K562 (cell line): Measurements from ENCODE around the gene DEF6. TPM values are rescaled to one million over a fixed set of nuclear protein-coding genes. Genes with fewer than 3 reads are reported as not detected.
A peak's percentile ranks its signal among the peaks of the same experiment; 100 is the strongest.

Experiments used
- ATF1 ChIP-seq, 2 experiments: fragments of 450-650 bp in 1 of 2; IDR thresholded peaks; 2 replicates each; pipeline ENCODE4 v1.6.1; 2016; ENCODE audit warnings: missing compliant biosample characterization in 1 of 2, missing genetic modification characterization in 1 of 2
- CEBPB ChIP-seq: fragments of 450-650 bp; IDR thresholded peaks from 2 replicates; pipeline ENCODE4 v1.6.1; 2016; ENCODE audit warnings: missing genetic modification characterization, missing compliant biosample characterization
- EGR1 ChIP-seq: fragments of 450-650 bp; conservative IDR thresholded peaks from 2 replicates; pipeline ENCODE4 v1.6.1; 2017; ENCODE audit warnings: mild to moderate bottlenecking
- FOS ChIP-seq: IDR thresholded peaks from 3 replicates; pipeline ENCODE4 v1.6.1; 2011; ENCODE audit not compliant: insufficient read length; ENCODE audit errors: extremely low read depth
- FOXK2 ChIP-seq, 2 experiments: fragments of 450-650 bp; IDR thresholded peaks in 1 of 2; conservative IDR thresholded peaks in 1 of 2; 2 replicates each; pipeline ENCODE4 v1.6.1; 2016; ENCODE audit warnings: low read depth in 2 of 2, mild to moderate bottlenecking in 1 of 2
- GABPB1 ChIP-seq: sonication (generic); formaldehyde crosslinking; IDR thresholded peaks from 2 replicates; pipeline ENCODE4 v1.8.0; 2022; ENCODE audit warnings: mild to moderate bottlenecking, missing genetic modification reagents
- HDAC2 ChIP-seq: fragments of 450-650 bp; IDR thresholded peaks from 2 replicates; pipeline ENCODE4 v1.6.1; 2016; ENCODE audit warnings: mild to moderate bottlenecking
- KAT8 ChIP-seq: fragments of 450-650 bp; IDR thresholded peaks from 2 replicates; pipeline ENCODE4 v1.6.1; 2016; ENCODE audit warnings: low read depth, mild to moderate bottlenecking
- MTA1 ChIP-seq: fragments of 450-650 bp; IDR thresholded peaks from 2 replicates; pipeline ENCODE4 v1.6.1; 2017; ENCODE audit warnings: borderline replicate concordance
- NEUROD1 ChIP-seq: fragments of 150-350 bp; IDR thresholded peaks from 2 replicates; pipeline ENCODE4 v1.6.1; 2014; ENCODE audit warnings: borderline replicate concordance, low read length, low read depth; ENCODE audit not compliant: partially characterized antibody
- NR3C1 ChIP-seq: sonication (generic); formaldehyde crosslinking; IDR thresholded peaks from 2 replicates; pipeline ENCODE4 v1.8.1; 2022; ENCODE audit warnings: missing genetic modification reagents
- PHF8 ChIP-seq: fragments of 200-600 bp; sonication (generic); IDR thresholded peaks from 2 replicates; pipeline ENCODE4 v1.6.1; 2012; ENCODE audit warnings: mixed run types, mild to moderate bottlenecking, inconsistent platforms, low read length, moderate library complexity, borderline replicate concordance
- POLR2AphosphoS5 ChIP-seq: IDR thresholded peaks from 2 replicates; pipeline ENCODE4 v1.6.1; 2011; ENCODE audit warnings: mild to moderate bottlenecking, low read depth, low read length, moderate library complexity; ENCODE audit not compliant: control insufficient read depth, insufficient read depth
- RUNX1 ChIP-seq: sonication (generic); IDR thresholded peaks from 2 replicates; pipeline ENCODE4 v1.6.1; 2016; ENCODE audit warnings: antibody characterized with exemption, low read depth
- SIRT6 ChIP-seq: IDR thresholded peaks from one replicate; pipeline ENCODE4 v1.6.1; 2012; ENCODE audit warnings: low read depth, mild to moderate bottlenecking, control low read depth, inconsistent platforms, low read length, moderate library complexity
- SMARCA4 ChIP-seq: fragments of 450-650 bp; IDR thresholded peaks from 2 replicates; pipeline ENCODE4 v1.6.1; 2016
- SREBF1 ChIP-seq: fragments of 150-350 bp; IDR thresholded peaks from 2 replicates; pipeline ENCODE4 v1.6.1; 2014; ENCODE audit warnings: antibody characterized with exemption, low read depth, low read length, borderline replicate concordance
- SREBF2 ChIP-seq: sonication (generic); formaldehyde crosslinking; IDR thresholded peaks from 2 replicates; pipeline ENCODE4 v1.4.0; 2020; ENCODE audit warnings: mild to moderate bottlenecking, missing genetic modification reagents
- TBL1XR1 ChIP-seq, 2 experiments: IDR thresholded peaks; 2 replicates each; pipeline ENCODE4 v1.6.1; 2012; ENCODE audit warnings: improper control_type of control experiment in 2 of 2, low read length in 2 of 2, mild to moderate bottlenecking in 1 of 2
- U2AF2 ChIP-seq: fragments of 200-400 bp; formaldehyde crosslinking; optimal IDR thresholded peaks from 2 replicates; pipeline ENCODE3; 2017; ENCODE audit warnings: low read depth, mild to moderate bottlenecking, low read length
- ZC3H11A ChIP-seq: IDR thresholded peaks from 2 replicates; pipeline ENCODE4 v1.6.1; 2012; ENCODE audit warnings: low read depth, low read length, improper control_type of control experiment
- ZFP36 ChIP-seq: fragments of 150-350 bp; IDR thresholded peaks from 2 replicates; pipeline ENCODE4 v1.6.1; 2018; ENCODE audit warnings: low read length, low read depth; ENCODE audit not compliant: partially characterized antibody
- ZNF174 ChIP-seq: fragments of 250-450 bp; sonication (Bioruptor Pico); IDR thresholded peaks from 2 replicates; pipeline ENCODE4 v1.4.0; 2020; ENCODE audit warnings: mild to moderate bottlenecking
- ZNF184 ChIP-seq: sonication (generic); formaldehyde crosslinking; IDR thresholded peaks from 2 replicates; pipeline ENCODE4 v1.5.0; 2020; ENCODE audit warnings: missing genetic modification reagents
- ZNF217 ChIP-seq: sonication (generic); formaldehyde crosslinking; IDR thresholded peaks from 2 replicates; pipeline ENCODE4 v1.8.0; 2022; ENCODE audit warnings: mild to moderate bottlenecking, missing genetic modification reagents
- polyA plus RNA-seq, 8 experiments: library from polyadenylated mRNA; depleted of rRNA in 4 of 8; stranded (reverse) in 5 of 8; unstranded in 3 of 8; fragments of >200 nt; fragmentation: Nextera tagmentation in 2 of 8; fragmentation: Illumina TruSeq in 1 of 8; extraction: Ambion mirVana in 2 of 8; extraction: Trizol in 1 of 8; gene quantifications; 2 replicates each; pipeline versions ENCODE4 v1.2.1 to v1.2.3, GENCODE V29; 2011 to 2014; ENCODE audit warnings: inconsistent platforms in 1 of 8, missing spikeins in 1 of 8
- total RNA-seq, 7 experiments: library from RNA; depleted of rRNA in 6 of 7; stranded (reverse); fragments of >200 nt in 6 of 7; fragmentation: Illumina TruSeq in 2 of 7; extraction: Trizol in 2 of 7; gene quantifications; 2 replicates each; pipeline versions ENCODE4 v1.2.1 to v1.2.3, GENCODE V29; 2011 to 2021; ENCODE audit warnings: low replicate concordance in 1 of 7
- TF ChIP-seq, protein P1 (sequence below), 3 experiments: IDR thresholded peaks in 2 of 3; conservative IDR thresholded peaks in 1 of 3; 2 replicates each; pipeline ENCODE4 v1.5.1; 2011 to 2012; ENCODE audit warnings: low read length in 3 of 3, mild to moderate bottlenecking in 3 of 3, control low read depth in 2 of 3, improper control_type of control experiment in 1 of 3, inconsistent platforms in 1 of 3, low read depth in 1 of 3, mixed read lengths in 1 of 3, moderate library complexity in 1 of 3; ENCODE audit not compliant: insufficient read depth in 2 of 3
- TF ChIP-seq, protein P2 (sequence below): sonication (generic); formaldehyde crosslinking; IDR thresholded peaks from 2 replicates; pipeline ENCODE4 v1.8.1; 2023; ENCODE audit warnings: mild to moderate bottlenecking, missing genetic modification reagents

The DEF6 gene
- total and polyA plus RNA-seq, 9 of the 15 experiments (the other 6 are each of a cell fraction or from before 2014, with no cell fraction given): 1.3 to 44.6 (median 22.7) TPM

DNA sequence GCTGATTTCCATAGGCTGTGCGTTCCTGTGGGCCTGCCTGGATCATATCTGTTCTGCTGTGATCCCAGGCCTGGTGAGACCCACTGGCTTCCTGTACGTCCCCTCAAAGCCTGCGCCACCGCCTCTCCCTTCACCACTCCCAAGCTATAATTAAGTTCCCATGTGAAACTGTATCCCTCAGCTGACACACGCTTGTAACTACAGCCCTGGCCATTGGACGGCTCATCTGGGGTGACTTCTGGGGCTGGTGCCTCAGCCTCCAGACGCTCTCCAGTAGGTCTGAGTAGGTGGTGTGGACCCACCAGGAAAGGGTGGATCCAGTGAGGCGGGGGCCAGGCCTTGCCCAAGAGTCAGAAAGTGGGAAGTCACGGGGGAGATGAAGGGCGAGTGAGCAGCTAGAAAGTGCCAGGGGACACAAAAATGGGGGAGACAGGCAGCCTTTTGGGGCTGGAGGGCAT is 65.7 kb downstream of the DEF6 start (continued):
- TF ChIP-seq, protein P1, sequence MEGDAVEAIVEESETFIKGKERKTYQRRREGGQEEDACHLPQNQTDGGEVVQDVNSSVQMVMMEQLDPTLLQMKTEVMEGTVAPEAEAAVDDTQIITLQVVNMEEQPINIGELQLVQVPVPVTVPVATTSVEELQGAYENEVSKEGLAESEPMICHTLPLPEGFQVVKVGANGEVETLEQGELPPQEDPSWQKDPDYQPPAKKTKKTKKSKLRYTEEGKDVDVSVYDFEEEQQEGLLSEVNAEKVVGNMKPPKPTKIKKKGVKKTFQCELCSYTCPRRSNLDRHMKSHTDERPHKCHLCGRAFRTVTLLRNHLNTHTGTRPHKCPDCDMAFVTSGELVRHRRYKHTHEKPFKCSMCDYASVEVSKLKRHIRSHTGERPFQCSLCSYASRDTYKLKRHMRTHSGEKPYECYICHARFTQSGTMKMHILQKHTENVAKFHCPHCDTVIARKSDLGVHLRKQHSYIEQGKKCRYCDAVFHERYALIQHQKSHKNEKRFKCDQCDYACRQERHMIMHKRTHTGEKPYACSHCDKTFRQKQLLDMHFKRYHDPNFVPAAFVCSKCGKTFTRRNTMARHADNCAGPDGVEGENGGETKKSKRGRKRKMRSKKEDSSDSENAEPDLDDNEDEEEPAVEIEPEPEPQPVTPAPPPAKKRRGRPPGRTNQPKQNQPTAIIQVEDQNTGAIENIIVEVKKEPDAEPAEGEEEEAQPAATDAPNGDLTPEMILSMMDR (IDR thresholded peaks at IDR 0.05 in 2 of 3, conservative IDR thresholded peaks at IDR 0.05 in 1 of 3; ENCODE audit: insufficient read depth in 2 of 3, low read depth in 1 of 3, low read length in 3 of 3): no peak
- TF ChIP-seq, protein P2, sequence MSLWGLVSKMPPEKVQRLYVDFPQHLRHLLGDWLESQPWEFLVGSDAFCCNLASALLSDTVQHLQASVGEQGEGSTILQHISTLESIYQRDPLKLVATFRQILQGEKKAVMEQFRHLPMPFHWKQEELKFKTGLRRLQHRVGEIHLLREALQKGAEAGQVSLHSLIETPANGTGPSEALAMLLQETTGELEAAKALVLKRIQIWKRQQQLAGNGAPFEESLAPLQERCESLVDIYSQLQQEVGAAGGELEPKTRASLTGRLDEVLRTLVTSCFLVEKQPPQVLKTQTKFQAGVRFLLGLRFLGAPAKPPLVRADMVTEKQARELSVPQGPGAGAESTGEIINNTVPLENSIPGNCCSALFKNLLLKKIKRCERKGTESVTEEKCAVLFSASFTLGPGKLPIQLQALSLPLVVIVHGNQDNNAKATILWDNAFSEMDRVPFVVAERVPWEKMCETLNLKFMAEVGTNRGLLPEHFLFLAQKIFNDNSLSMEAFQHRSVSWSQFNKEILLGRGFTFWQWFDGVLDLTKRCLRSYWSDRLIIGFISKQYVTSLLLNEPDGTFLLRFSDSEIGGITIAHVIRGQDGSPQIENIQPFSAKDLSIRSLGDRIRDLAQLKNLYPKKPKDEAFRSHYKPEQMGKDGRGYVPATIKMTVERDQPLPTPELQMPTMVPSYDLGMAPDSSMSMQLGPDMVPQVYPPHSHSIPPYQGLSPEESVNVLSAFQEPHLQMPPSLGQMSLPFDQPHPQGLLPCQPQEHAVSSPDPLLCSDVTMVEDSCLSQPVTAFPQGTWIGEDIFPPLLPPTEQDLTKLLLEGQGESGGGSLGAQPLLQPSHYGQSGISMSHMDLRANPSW (CRISPR knock-in tag): no peak
- TF ChIP-seq SIRT6: no peak
- TF ChIP-seq SREBF1: peak; percentile 99
- TF ChIP-seq FOXK2 (conservative IDR thresholded peaks at IDR 0.05 in 1 of 2, IDR thresholded peaks at IDR 0.05 in 1 of 2; ENCODE audit: low read depth in 2 of 2): peak; percentile 57 to 81; a peak in 3 of 4 replicates
- no peak for TF ChIP-seq KAT8
- no peak for TF ChIP-seq ZNF174 (CRISPR knock-in tag)
- TF ChIP-seq NEUROD1: peak; percentile 89
- no peak for TF ChIP-seq ZNF217 (CRISPR knock-in tag)
- TF ChIP-seq HDAC2: peak; percentile 66
- TF ChIP-seq SREBF2 (CRISPR knock-in tag): no peak
- peak in 1 of 2 experiments; percentile 50; a peak in 1 of 4 replicates for TF ChIP-seq TBL1XR1 (IDR thresholded peaks at IDR 0.05; ENCODE audit: low read length in 2 of 2)
- TF ChIP-seq CEBPB (tag): peak; percentile 90
- peak; percentile 54; the same call in 1 of the 2 replicates for TF ChIP-seq GABPB1 (CRISPR knock-in tag)
- no peak for TF ChIP-seq U2AF2
- no peak for TF ChIP-seq NR3C1 (CRISPR knock-in tag)
- peak; percentile 67 for TF ChIP-seq FOS
- peak; percentile 37; the same call in 1 of the 2 replicates for TF ChIP-seq POLR2AphosphoS5
- peak; percentile 63; the same call in 1 of the 2 replicates for TF ChIP-seq SMARCA4
- TF ChIP-seq ZNF184: no peak
- peak; percentile 87 for TF ChIP-seq EGR1
- peak; percentile 62; the same call in 1 of the 2 replicates for TF ChIP-seq PHF8
- no peak for TF ChIP-seq ZC3H11A
- no peak for TF ChIP-seq ZFP36
- TF ChIP-seq ATF1 (CRISPR knock-in tag; IDR thresholded peaks at IDR 0.05): no peak
- TF ChIP-seq ATF1 (tag; IDR thresholded peaks at IDR 0.05): peak; percentile 85
- TF ChIP-seq MTA1: peak; percentile 61; the same call in 1 of the 2 replicates
- TF ChIP-seq RUNX1: no peak
